ENCODE data around the gene WASF2. TPM values are rescaled to one million over a fixed set of nuclear protein-coding genes. Genes with fewer than 3 reads are reported as not detected.

The WASF2 gene
- total RNA-seq, 4 donors from 2014 or later, result 74.7 to 107 (median 79.8) TPM

GRCh38 chr1:27380766-27381733, 108.9 kb downstream of the WASF2 start:
- peaks cover 0 to 7% (median 0%) of the 10 kb centered on the region in 3 donors for H3K4me1 ChIP-seq
- 70 to 90% methylated on average over 2 to 7 of the region's 12 CpGs for WGBS, 2 donors (ENCODE audit: low coverage in 1 of 2)
- no peak overlapping the region for H3K4me3 ChIP-seq
- ATAC-seq, result no peak
- no peaks in the 10 kb centered on the region for H3K36me3 ChIP-seq
- no peaks in the 10 kb centered on the region for H3K9me3 ChIP-seq
- no peak overlapping the region for H3K27ac ChIP-seq
- TF ChIP-seq POLR2AphosphoS5 (IDR thresholded peaks at IDR 0.05) (no peak), CTCF (IDR thresholded peaks at IDR 0.05) (no peak), POLR2A (IDR thresholded peaks at IDR 0.05) (no peak), EP300 (IDR thresholded peaks at IDR 0.05) (no peak)
- H3K27me3 ChIP-seq, result peaks cover 22% of the 10 kb centered on the region

DNA sequence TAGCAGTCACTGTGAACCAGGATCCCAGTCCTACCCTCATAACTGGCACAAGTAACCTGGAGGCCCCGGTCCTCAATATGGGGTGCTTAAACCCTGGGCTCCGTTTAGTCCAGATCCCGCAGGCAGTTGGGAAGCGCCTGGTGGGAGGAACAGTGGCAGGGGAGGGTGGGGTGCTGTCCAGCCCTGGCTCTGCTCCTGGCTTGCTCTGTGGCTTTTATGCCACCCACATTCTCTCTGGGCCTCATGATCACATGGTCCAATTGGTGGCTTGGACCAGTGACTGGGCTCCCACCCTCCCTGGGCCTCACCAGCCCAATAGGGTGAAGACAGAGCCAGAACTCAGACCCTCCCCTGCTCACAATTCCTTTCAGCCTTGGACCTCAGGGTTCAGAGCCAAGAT, 109.7 kb downstream of the WASF2 start:
- H3K36me3 ChIP-seq, result no peaks in the 10 kb centered on the region
- H3K4me3 ChIP-seq, result no peak overlapping the region
- TF ChIP-seq POLR2AphosphoS5 (IDR thresholded peaks at IDR 0.05) (no peak), CTCF (IDR thresholded peaks at IDR 0.05) (no peak), EP300 (IDR thresholded peaks at IDR 0.05) (no peak), POLR2A (IDR thresholded peaks at IDR 0.05) (no peak)
- H3K27ac ChIP-seq, result no peak overlapping the region
- no CpG with 5 or more reads among the region's 4 CpGs for WGBS, 2 donors (ENCODE audit: low coverage in 1 of 2)
- ATAC-seq, result no peak
- no peaks in the 10 kb centered on the region for H3K9me3 ChIP-seq
- H3K27me3 ChIP-seq, result peaks cover 22% of the 10 kb centered on the region
- H3K4me1 ChIP-seq, result peaks cover 0 to 7% (median 0%) of the 10 kb centered on the region in 3 donors

- TF ChIP-seq CTCF (IDR thresholded peaks at IDR 0.05), result no peak
- TF ChIP-seq EP300 (IDR thresholded peaks at IDR 0.05), result no peak
- no peak for TF ChIP-seq POLR2AphosphoS5 (IDR thresholded peaks at IDR 0.05)
- TF ChIP-seq POLR2A (IDR thresholded peaks at IDR 0.05), result no peak
- H3K9me3 ChIP-seq, result no peaks in the 10 kb centered on the region
- H3K36me3 ChIP-seq, result no peaks in the 10 kb centered on the region
- no peak for ATAC-seq
- no peak overlapping the region for H3K27ac ChIP-seq
- H3K4me1 ChIP-seq, result peaks cover 0 to 7% (median 0%) of the 10 kb centered on the region in 3 donors
- no peak overlapping the region for H3K4me3 ChIP-seq
- 100% methylated on average over 3 of the region's 11 CpGs; no CpG with 5 or more reads in 1 of the 2 donors for WGBS, 2 donors (ENCODE audit: low coverage in 1 of 2)
- H3K27me3 ChIP-seq, result peaks cover 22% of the 10 kb centered on the region
Measured at GRCh38 chr1:27379564-27380122, 110.3 kb downstream of the WASF2 start.

- no peak for ATAC-seq
- Histone ChIP-seq H3K36me3 (no peaks in the 10 kb centered on the region), H3K27me3 (peaks cover 10% of the 10 kb centered on the region), H3K4me1 (peaks cover 0 to 10% (median 0%) of the 10 kb centered on the region in 3 donors), H3K4me3 (no peak overlapping the region), H3K27ac (no peak overlapping the region), H3K9me3 (no peaks in the 10 kb centered on the region)
- WGBS, 2 donors (ENCODE audit: low coverage in 1 of 2), result 73 to 81% methylated on average over 5 to 11 of the region's 12 CpGs
- TF ChIP-seq POLR2A (IDR thresholded peaks at IDR 0.05) (no peak), POLR2AphosphoS5 (IDR thresholded peaks at IDR 0.05) (no peak), CTCF (IDR thresholded peaks at IDR 0.05) (no peak)
Measured at GRCh38 chr1:27377760-27378495, 112.0 kb downstream of the WASF2 start.
